ENCODE data around the gene PLB1.

DNA sequence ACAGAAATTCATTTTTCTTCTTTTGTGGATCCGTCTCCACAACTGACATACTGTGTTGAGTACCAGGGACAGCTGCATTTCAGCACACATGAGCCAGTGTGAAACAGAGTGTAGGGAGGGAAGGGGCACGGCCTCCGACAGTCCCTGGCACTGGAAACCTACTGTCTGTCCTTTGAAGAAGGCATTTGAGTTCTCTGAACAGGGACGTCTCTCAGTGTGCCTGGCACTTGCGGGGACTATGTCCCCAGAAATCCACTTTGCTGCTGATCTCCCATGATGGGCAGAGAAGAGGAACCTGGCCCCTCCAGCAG is 48.1 kb downstream of the PLB1 start:
- no peak for TF ChIP-seq ZNF263 (CRISPR knock-in tag; IDR thresholded peaks at IDR 0.05; ENCODE audit: low read depth)
- no peak for TF ChIP-seq AFF4 (CRISPR knock-in tag; IDR thresholded peaks at IDR 0.05; ENCODE audit: borderline replicate concordance)
- TF ChIP-seq CTCF (IDR thresholded peaks at IDR 0.05), result no peak
- no peak for TF ChIP-seq CBFB (CRISPR knock-in tag; IDR thresholded peaks at IDR 0.05; ENCODE audit: low read depth)
- TF ChIP-seq SOX15 (CRISPR knock-in tag; IDR thresholded peaks at IDR 0.05), result no peak
- TF ChIP-seq TEAD4 (CRISPR knock-in tag; IDR thresholded peaks at IDR 0.05), result no peak
- no peak for TF ChIP-seq USF2 (CRISPR knock-in tag; IDR thresholded peaks at IDR 0.05)
- TF ChIP-seq, protein P1, sequence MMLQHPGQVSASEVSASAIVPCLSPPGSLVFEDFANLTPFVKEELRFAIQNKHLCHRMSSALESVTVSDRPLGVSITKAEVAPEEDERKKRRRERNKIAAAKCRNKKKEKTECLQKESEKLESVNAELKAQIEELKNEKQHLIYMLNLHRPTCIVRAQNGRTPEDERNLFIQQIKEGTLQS (CRISPR knock-in tag; conservative IDR thresholded peaks at IDR 0.05), result no peak
- no peak for TF ChIP-seq NR2C2 (CRISPR knock-in tag; IDR thresholded peaks at IDR 0.05)
- TF ChIP-seq, protein P2, sequence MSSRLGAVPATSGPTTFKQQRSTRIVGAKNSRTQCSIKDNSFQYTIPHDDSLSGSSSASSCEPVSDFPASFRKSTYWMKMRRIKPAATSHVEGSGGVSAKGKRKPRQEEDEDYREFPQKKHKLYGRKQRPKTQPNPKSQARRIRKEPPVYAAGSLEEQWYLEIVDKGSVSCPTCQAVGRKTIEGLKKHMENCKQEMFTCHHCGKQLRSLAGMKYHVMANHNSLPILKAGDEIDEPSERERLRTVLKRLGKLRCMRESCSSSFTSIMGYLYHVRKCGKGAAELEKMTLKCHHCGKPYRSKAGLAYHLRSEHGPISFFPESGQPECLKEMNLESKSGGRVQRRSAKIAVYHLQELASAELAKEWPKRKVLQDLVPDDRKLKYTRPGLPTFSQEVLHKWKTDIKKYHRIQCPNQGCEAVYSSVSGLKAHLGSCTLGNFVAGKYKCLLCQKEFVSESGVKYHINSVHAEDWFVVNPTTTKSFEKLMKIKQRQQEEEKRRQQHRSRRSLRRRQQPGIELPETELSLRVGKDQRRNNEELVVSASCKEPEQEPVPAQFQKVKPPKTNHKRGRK (CRISPR knock-in tag; IDR thresholded peaks at IDR 0.05; ENCODE audit: borderline replicate concordance), result no peak
